Neuronal stem cell (in vitro differentiated cells): Measurements from ENCODE around the gene KCNS3.
A peak's percentile ranks its signal among the peaks of the same experiment; 100 is the strongest.

ENCODE experiments used
- DNase-seq: peaks from one replicate; pipeline ENCODE4 v3.0.0-alpha.2; 2013; ENCODE audit warnings: low spot score
- H2AFZ ChIP-seq: one replicate; pipeline ENCODE4 v1.6.1; 2013; ENCODE audit warnings: mild to moderate bottlenecking, low read length, inconsistent platforms
- H2AK5ac ChIP-seq: 2 replicates; pipeline ENCODE4 v1.6.1; 2013; ENCODE audit warnings: low read depth, mild to moderate bottlenecking, inconsistent platforms, low read length, moderate library complexity, mixed read lengths
- H2BK120ac ChIP-seq: 2 replicates; pipeline ENCODE4 v1.6.1; 2013; ENCODE audit warnings: low read depth, mild to moderate bottlenecking, inconsistent platforms, low read length, moderate library complexity, mixed read lengths
- H2BK12ac ChIP-seq: one replicate; pipeline ENCODE4 v1.6.1; 2013; ENCODE audit warnings: low read length, inconsistent platforms
- H2BK15ac ChIP-seq: 2 replicates; pipeline ENCODE4 v1.6.1; 2013; ENCODE audit warnings: mild to moderate bottlenecking, low read length, inconsistent platforms, mixed read lengths
- H2BK5ac ChIP-seq: one replicate; pipeline ENCODE4 v1.6.1; 2013; ENCODE audit warnings: inconsistent platforms, mild to moderate bottlenecking, low read length, moderate library complexity
- H3K14ac ChIP-seq: one replicate; pipeline ENCODE4 v1.6.1; 2013; ENCODE audit warnings: low read length, inconsistent platforms
- H3K18ac ChIP-seq: 2 replicates; pipeline ENCODE4 v1.6.1; 2013; ENCODE audit warnings: low read length, inconsistent platforms
- H3K23ac ChIP-seq: 2 replicates; pipeline ENCODE4 v1.6.1; 2013; ENCODE audit warnings: low read depth, mild to moderate bottlenecking, mixed read lengths, low read length, inconsistent platforms; ENCODE audit not compliant: poor library complexity
- H3K27ac ChIP-seq: replicated peaks from 3 replicates; pipeline ENCODE4 v1.5.1; 2013; ENCODE audit warnings: low read length, inconsistent platforms
- H3K27me3 ChIP-seq, 3 experiments: 2 replicates each; pipeline ENCODE4 v1.6.1; 2013; ENCODE audit warnings: low read length in 3 of 3, mild to moderate bottlenecking in 2 of 3, inconsistent platforms in 1 of 3, low read depth in 1 of 3, mixed read lengths in 1 of 3, moderate library complexity in 1 of 3; ENCODE audit not compliant: control insufficient read depth in 3 of 3, insufficient read depth in 3 of 3
- H3K36me3 ChIP-seq, 2 donors: replicated peaks in 1 of 2; 2 replicates each; pipeline ENCODE4 v1.6.1; 2013; ENCODE audit warnings: low read length in 2 of 2; ENCODE audit not compliant: control insufficient read depth in 2 of 2, insufficient read depth in 2 of 2
- H3K4ac ChIP-seq: 2 replicates; pipeline ENCODE4 v1.6.1; 2013; ENCODE audit warnings: inconsistent platforms, mild to moderate bottlenecking, low read length, moderate library complexity
- H3K4me1 ChIP-seq, 2 donors: 1 replicate in 1 of 2; 2 replicates in 1 of 2; pipeline ENCODE4 v1.6.1; 2013; ENCODE audit warnings: low read length in 2 of 2, low read depth in 1 of 2; ENCODE audit not compliant: control insufficient read depth in 2 of 2, insufficient read depth in 1 of 2
- H3K4me2 ChIP-seq: one replicate; pipeline ENCODE4 v1.6.1; 2013; ENCODE audit warnings: mild to moderate bottlenecking, low read length, inconsistent platforms; ENCODE audit not compliant: insufficient read depth, poor library complexity, severe bottlenecking
- H3K4me3 ChIP-seq, 2 donors: 2 replicates each; pipeline ENCODE4 v1.5.1; 2013; ENCODE audit warnings: low read length in 2 of 2, mild to moderate bottlenecking in 2 of 2, inconsistent platforms in 1 of 2, moderate library complexity in 1 of 2
- H3K79me1 ChIP-seq: one replicate; pipeline ENCODE4 v1.6.1; 2013; ENCODE audit warnings: low read depth, mild to moderate bottlenecking, inconsistent platforms, low read length, moderate library complexity
- H3K9ac ChIP-seq: one replicate; pipeline ENCODE4 v1.6.1; 2013; ENCODE audit warnings: mild to moderate bottlenecking, low read depth, low read length, inconsistent platforms; ENCODE audit not compliant: poor library complexity
- H3K9me3 ChIP-seq, 2 donors: replicated peaks in 1 of 2; 2 replicates each; pipeline versions ENCODE3 to v1.6.1; 2013; ENCODE audit warnings: low read length in 2 of 2, mild to moderate bottlenecking in 2 of 2, inconsistent platforms in 1 of 2, low read depth in 1 of 2, mixed read lengths in 1 of 2, moderate library complexity in 1 of 2; ENCODE audit not compliant: control insufficient read depth in 2 of 2, insufficient read depth in 1 of 2
- H4K8ac ChIP-seq: one replicate; pipeline ENCODE4 v1.6.1; 2013; ENCODE audit warnings: low read depth, mild to moderate bottlenecking, inconsistent platforms, low read length, moderate library complexity
- H4K91ac ChIP-seq: one replicate; pipeline ENCODE4 v1.6.1; 2013; ENCODE audit warnings: low read length, low read depth, mild to moderate bottlenecking, inconsistent platforms; ENCODE audit not compliant: poor library complexity
- WGBS, 2 donors: extraction: QIAGEN DNeasy Blood & Tissue Kit; methylation state at CpG; one replicate each; pipeline ENCODE4 v1.1.7; 2013; ENCODE audit warnings: missing lambda C conversion rate in 2 of 2, mixed read lengths in 1 of 2; ENCODE audit not compliant: insufficient read length in 2 of 2, insufficient replicate concordance in 1 of 2; ENCODE audit errors: extremely low coverage in 2 of 2; 5-methylcytosine and 5-hydroxymethylcytosine counted together

KCNS3 gene

DNA sequence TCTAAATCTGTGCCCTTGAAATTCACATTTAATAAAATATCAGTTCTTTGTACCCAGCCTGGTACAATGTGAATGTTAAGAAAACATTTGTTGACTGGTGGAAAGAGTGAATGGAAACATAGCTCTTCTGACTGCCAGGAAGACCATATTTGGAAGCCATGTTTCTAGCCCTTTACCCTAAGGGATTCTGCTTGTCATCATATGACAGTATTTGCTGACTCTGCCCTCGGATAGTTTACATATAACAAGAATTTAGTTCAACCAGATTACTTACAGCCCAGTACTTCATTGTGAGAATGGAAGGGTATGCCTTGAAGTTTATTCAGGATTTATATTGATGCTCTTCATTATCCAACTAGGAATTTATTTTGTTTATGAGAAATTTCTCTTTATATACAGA is 13.8 kb upstream of the KCNS3 start:
- no CpG with 5 or more reads among the region's 1 CpG for WGBS, 2 donors
- Histone ChIP-seq H2BK5ac (no peak overlapping the region), H3K4ac (no peak overlapping the region), H4K8ac (no peak overlapping the region), H2AFZ (no peak overlapping the region), H2BK12ac (no peak overlapping the region), H4K91ac (no peak overlapping the region), H3K4me3 (no peak overlapping the region), H2BK120ac (no peak overlapping the region), H3K9me3 (no peaks in the 10 kb centered on the region), H3K36me3 (no peaks in the 10 kb centered on the region), H2BK15ac (no peak overlapping the region), H3K9ac (no peak overlapping the region), H3K4me2 (no peak overlapping the region), H3K27ac (no peak overlapping the region), H3K23ac (no peak overlapping the region), H3K27me3 (no peaks in the 10 kb centered on the region), H3K79me1 (no peaks in the 10 kb centered on the region), H3K14ac (no peak overlapping the region), H3K18ac (no peak overlapping the region), H2AK5ac (no peak overlapping the region), H3K4me1 (peaks cover 0 to 1% of the 10 kb centered on the region in 2 donors)
- DNase-seq: no peak

DNA sequence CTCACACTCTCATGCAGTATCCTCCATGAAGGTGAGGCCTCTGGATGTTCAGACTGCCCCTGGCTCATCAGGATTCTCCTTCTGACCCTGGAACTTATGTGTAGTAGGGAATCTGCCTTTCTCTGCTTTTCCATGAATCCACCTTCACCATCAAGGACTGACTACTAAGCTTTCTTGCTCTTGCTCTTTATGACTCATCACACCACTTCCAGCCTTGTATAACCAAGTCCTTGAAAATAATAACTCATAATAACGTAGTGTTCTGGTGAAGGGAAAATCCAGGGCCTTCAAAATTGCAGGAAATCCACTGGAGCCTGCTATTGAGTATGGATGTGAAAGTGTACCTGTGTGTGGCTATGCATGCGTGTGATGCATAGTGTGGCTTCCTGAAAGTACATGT is 11.3 kb upstream of the KCNS3 start:
- no CpG with 5 or more reads among the region's 2 CpGs for WGBS, 2 donors
- H4K8ac ChIP-seq: no peak overlapping the region
- no peak overlapping the region for H3K27ac ChIP-seq
- H3K4me1 ChIP-seq: peaks cover 0 to 1% of the 10 kb centered on the region in 2 donors
- H4K91ac ChIP-seq: no peak overlapping the region
- H2AK5ac ChIP-seq: no peak overlapping the region
- no peak overlapping the region for H3K14ac ChIP-seq
- H3K79me1 ChIP-seq: no peaks in the 10 kb centered on the region
- no peak overlapping the region for H3K4me2 ChIP-seq
- H2BK120ac ChIP-seq: no peak overlapping the region
- no peak overlapping the region for H2BK15ac ChIP-seq
- H3K9me3 ChIP-seq: no peaks in the 10 kb centered on the region
- no peak overlapping the region for H2BK12ac ChIP-seq
- H2AFZ ChIP-seq: no peak overlapping the region
- H3K9ac ChIP-seq: peak overlapping the region; percentile 47
- no peak overlapping the region for H3K4ac ChIP-seq
- H3K36me3 ChIP-seq: no peaks in the 10 kb centered on the region
- DNase-seq: no peak
- peaks cover 0 to 3% (median 0%) of the 10 kb centered on the region in 3 experiments for H3K27me3 ChIP-seq
- no peak overlapping the region for H3K23ac ChIP-seq
- peak overlapping the region; percentile 39 for H3K18ac ChIP-seq
- H3K4me3 ChIP-seq: no peak overlapping the region
- no peak overlapping the region for H2BK5ac ChIP-seq

GRCh38 chr2:17869128-17869527 is 9.3 kb upstream of the KCNS3 start:
- H3K27me3 ChIP-seq: peaks cover 0 to 11% (median 0%) of the 10 kb centered on the region in 3 experiments
- H3K23ac ChIP-seq: no peak overlapping the region
- H2BK12ac ChIP-seq: no peak overlapping the region
- H2BK120ac ChIP-seq: no peak overlapping the region
- no peak overlapping the region for H2AK5ac ChIP-seq
- no peak for DNase-seq
- peaks cover 0 to 1% of the 10 kb centered on the region in 2 donors for H3K4me1 ChIP-seq
- no CpG with 5 or more reads among the region's 5 CpGs for WGBS, 2 donors
- H3K79me1 ChIP-seq: no peaks in the 10 kb centered on the region
- no peak overlapping the region for H3K4ac ChIP-seq
- H4K91ac ChIP-seq: no peak overlapping the region
- no peak overlapping the region for H2BK15ac ChIP-seq
- H3K18ac ChIP-seq: peak overlapping the region; percentile 53
- no peak overlapping the region for H2BK5ac ChIP-seq
- H3K4me2 ChIP-seq: no peak overlapping the region
- H4K8ac ChIP-seq: no peak overlapping the region
- H3K9me3 ChIP-seq: no peaks in the 10 kb centered on the region
- no peak overlapping the region for H3K27ac ChIP-seq
- H3K36me3 ChIP-seq: no peaks in the 10 kb centered on the region
- H2AFZ ChIP-seq: no peak overlapping the region
- H3K4me3 ChIP-seq: peak overlapping the region in 1 of 2 donors; percentile 27
- no peak overlapping the region for H3K9ac ChIP-seq
- no peak overlapping the region for H3K14ac ChIP-seq

DNA sequence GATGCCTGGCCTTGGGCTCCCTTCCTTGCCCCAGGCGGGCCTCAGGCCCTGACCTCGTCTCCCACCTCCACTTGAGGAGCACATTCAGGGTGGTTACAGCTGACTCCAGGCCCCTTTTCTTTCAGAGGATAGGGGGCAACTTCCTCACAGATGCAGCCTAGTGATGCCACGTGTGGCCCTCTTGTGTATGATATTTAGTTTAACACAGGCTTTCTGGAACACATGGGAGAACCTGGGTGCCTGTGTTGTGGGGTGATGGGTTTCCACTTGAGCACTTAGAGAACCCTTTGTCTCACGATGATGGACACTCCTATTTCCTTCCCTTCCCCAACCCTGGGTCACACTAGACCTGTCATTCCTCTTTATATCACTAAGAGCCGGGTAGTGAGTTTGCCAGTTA is 6.8 kb upstream of the KCNS3 start:
- Histone ChIP-seq H2BK12ac (no peak overlapping the region), H2BK120ac (no peak overlapping the region), H4K91ac (no peak overlapping the region), H2BK15ac (no peak overlapping the region), H3K23ac (no peak overlapping the region), H3K4ac (no peak overlapping the region), H3K27ac (no peak overlapping the region), H2AK5ac (no peak overlapping the region), H3K18ac (no peak overlapping the region), H3K4me1 (peaks cover 0 to 1% of the 10 kb centered on the region in 2 donors), H3K36me3 (no peaks in the 10 kb centered on the region), H3K4me2 (no peak overlapping the region), H3K79me1 (no peaks in the 10 kb centered on the region), H2AFZ (no peak overlapping the region), H3K9ac (no peak overlapping the region), H3K27me3 (peaks cover 2 to 27% (median 13%) of the 10 kb centered on the region in 3 experiments), H3K14ac (no peak overlapping the region), H3K9me3 (no peaks in the 10 kb centered on the region), H3K4me3 (no peak overlapping the region), H2BK5ac (no peak overlapping the region), H4K8ac (no peak overlapping the region)
- no CpG with 5 or more reads among the region's 5 CpGs for WGBS, 2 donors
- DNase-seq: no peak
